Measurements from ENCODE around the gene NFIX. TPM values are rescaled to one million over a fixed set of nuclear protein-coding genes. Genes with fewer than 3 reads are reported as not detected.

NFIX gene
- total and polyA plus RNA-seq, 2 donors: 83.5 to 88.6 TPM

DNA sequence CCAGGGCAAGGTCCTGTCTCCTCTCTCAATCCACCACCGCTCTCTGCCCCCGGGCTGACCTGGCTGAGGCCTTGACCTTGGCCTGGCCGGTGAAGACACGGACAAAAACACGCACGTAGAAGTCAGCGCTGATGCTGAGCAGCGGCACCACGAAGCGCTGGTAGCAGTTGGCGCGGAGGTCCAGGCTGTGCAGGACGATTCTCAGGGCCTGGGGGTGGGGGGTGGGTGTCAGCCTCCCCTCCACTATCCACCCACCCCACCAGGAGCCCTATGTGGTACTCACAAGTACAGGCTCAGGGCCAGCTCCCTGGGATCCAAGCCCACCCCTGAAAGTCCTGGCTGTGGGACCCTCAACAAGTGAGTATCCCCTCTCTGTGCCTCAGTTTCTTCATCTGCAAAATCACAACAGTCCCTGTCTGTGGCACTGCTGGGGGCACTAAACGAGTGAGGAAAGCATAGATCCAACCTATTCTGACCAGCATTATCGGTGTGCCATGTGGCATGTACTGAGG, 114.9 kb downstream of the NFIX start:
- H3K4me1 ChIP-seq (ENCODE audit: insufficient read depth): no peaks in the 10 kb centered on the region
- H3K27ac ChIP-seq (ENCODE audit: low read depth): no peak overlapping the region
- no peak for DNase-seq (ENCODE audit: extremely low spot score)
- H3K36me3 ChIP-seq (ENCODE audit: insufficient read depth): peaks cover 2% of the 10 kb centered on the region
- H3K4me3 ChIP-seq (ENCODE audit: low read depth, low read length): no peak overlapping the region
- 90% methylated on average over 15 of the region's 15 CpGs for WGBS

DNA sequence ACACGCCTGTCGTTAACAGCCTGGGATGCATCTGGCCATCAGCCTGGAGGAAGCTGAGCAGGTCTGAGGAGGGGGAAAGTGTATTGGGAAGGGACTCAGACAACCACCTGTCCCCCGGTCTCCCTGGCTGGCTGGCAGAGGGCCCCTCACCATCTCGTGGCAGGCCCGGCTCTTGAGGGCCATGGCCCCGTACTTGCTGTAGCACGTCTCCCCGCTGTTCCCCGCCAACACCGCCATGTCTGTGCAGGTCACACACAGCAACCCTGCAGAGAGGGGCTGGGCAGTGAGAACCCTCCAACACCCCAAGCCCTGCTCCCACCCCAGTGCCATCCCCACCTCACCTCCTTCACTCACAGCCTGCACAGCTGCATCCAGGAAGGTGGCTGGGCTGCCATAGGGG, 117.3 kb downstream of the NFIX start:
- Histone ChIP-seq H3K27ac (ENCODE audit: low read depth) (no peak overlapping the region), H3K4me3 (ENCODE audit: low read depth, low read length) (no peak overlapping the region), H3K36me3 (ENCODE audit: insufficient read depth) (no peaks in the 10 kb centered on the region), H3K4me1 (ENCODE audit: insufficient read depth) (peaks cover 1% of the 10 kb centered on the region)
- DNase-seq (ENCODE audit: extremely low spot score): no peak
- 94% methylated on average over 10 of the region's 10 CpGs for WGBS

- 2% methylated on average over 18 of the region's 18 CpGs for WGBS
- no peak overlapping the region for H3K27ac ChIP-seq (ENCODE audit: low read depth)
- H3K4me1 ChIP-seq (ENCODE audit: insufficient read depth): peaks cover 4% of the 10 kb centered on the region
- no peak for DNase-seq (ENCODE audit: extremely low spot score)
- H3K36me3 ChIP-seq (ENCODE audit: insufficient read depth): no peaks in the 10 kb centered on the region
- peak overlapping the region; percentile 79 for H3K4me3 ChIP-seq (ENCODE audit: low read depth, low read length)
These were observed 120.6 kb downstream of the NFIX start for GRCh38 chr19:13115936-13116281.

DNA sequence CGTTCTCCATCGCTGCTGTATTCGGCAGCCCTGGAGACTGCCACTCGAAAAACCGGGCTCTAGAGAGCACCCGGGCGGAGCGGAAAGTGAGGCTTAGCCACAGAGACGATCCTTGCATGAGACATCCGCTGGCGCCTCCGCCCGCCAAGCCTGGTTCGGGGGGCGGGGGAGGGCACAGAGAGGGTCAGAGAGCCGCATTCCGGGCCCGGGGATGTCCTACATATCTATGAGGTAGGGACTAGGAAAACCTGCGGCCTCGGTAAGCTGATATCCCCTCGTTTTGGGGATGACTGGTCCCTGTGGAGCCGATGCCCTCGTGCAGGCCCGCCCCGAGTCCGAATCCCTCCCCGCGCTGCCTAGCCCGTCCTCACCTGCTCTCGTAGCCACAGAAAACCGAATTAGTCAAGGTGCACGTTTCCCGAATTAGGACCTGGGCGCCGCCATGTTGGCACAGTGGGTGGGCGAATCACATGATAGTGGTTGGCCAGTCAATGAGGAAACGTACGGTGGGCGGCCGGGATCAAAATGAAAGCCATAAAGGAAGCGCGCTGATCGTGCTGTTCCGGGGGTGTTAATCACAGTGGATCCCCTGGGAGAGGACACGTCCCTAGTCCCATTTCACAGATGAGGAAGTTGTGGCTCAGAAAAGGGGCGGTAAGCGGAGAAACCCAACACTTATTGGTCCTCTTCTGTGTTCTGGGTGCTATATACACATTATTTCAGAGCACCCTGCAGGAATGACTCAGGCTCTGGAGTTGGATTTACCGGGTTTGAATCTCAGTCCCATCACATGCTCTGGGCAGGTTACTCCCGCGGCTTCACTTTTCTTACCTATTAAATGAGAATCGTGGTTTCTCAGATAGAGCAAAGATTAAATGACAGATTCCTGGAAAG, 121.3 kb downstream of the NFIX start, which contains the start of gene TRMT1:
Gene TRMT1, minus strand, starts transcription at position 459 of the 894 bp plus-strand sequence. Its CDS starts 341 bp downstream, at position 118.
- under 1% methylated on average over 51 of the region's 51 CpGs for WGBS
- peak; percentile 89 for DNase-seq (ENCODE audit: extremely low spot score)
- H3K4me3 ChIP-seq (ENCODE audit: low read depth, low read length): peak within 1 kb of the TSS; percentile 79
- H3K27ac ChIP-seq (ENCODE audit: low read depth): peak within 1 kb of the TSS; percentile 33
- no peaks in the 10 kb centered on the region for H3K36me3 ChIP-seq (ENCODE audit: insufficient read depth)
- H3K4me1 ChIP-seq (ENCODE audit: insufficient read depth): peaks cover 4% of the 10 kb centered on the region

- H3K27ac ChIP-seq (ENCODE audit: low read depth): no peak overlapping the region
- no peaks in the 10 kb centered on the region for H3K36me3 ChIP-seq (ENCODE audit: insufficient read depth)
- WGBS: 7% methylated on average over 20 of the region's 20 CpGs
- DNase-seq (ENCODE audit: extremely low spot score): no peak
- H3K4me1 ChIP-seq (ENCODE audit: insufficient read depth): peaks cover 4% of the 10 kb centered on the region
- H3K4me3 ChIP-seq (ENCODE audit: low read depth, low read length): peak overlapping the region; percentile 79
These were observed 122.0 kb downstream of the NFIX start for GRCh38 chr19:13117176-13117771.

DNA sequence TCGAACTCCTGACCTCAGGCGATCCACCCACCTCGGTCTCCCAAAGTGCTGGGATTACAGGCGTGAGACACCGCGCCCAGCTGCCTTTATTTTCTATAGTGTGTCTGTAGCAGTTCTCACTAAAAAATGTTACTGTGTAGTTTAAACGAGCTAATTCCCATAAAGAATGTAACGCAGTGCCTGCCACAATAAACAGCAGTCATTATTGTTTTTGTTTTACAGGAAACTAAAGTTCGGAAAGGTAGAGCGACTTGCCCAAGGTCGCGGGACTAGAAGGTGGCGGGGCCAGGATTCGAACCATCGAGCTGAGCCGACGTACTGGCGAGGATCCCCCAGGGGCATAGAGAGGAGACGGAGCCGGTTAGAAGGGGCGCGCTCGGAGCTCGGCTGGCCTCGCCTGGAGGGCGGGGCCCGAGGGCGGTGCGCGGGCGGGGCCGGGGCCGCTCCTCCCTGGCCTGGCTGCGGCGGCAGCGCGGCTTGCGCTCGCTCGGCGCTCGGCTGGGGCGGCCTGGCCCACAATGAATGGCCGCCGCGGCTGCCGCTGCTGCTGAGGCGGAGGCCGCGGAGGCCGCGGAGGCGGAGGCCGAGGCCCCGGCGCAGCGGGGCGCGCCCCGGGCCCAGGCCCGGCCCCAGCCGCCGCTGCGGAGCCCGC, 122.6 kb downstream of the NFIX start, which contains the start of gene NACC1:
Gene NACC1, plus strand, starts transcription at position 493 of the 652 bp plus-strand sequence. CDS start 16,944 bp downstream, outside the sequence.
- Histone ChIP-seq H3K4me1 (ENCODE audit: insufficient read depth) (peaks cover 4% of the 10 kb centered on the region), H3K36me3 (ENCODE audit: insufficient read depth) (no peaks in the 10 kb centered on the region), H3K4me3 (ENCODE audit: low read depth, low read length) (peak within 1 kb of the TSS; percentile 99), H3K27ac (ENCODE audit: low read depth) (no peak within 1 kb of the TSS)
- WGBS: 3% methylated on average over 65 of the region's 65 CpGs
- peak; percentile 60 for DNase-seq (ENCODE audit: extremely low spot score)

- under 1% methylated on average over 57 of the region's 57 CpGs for WGBS
- peaks cover 4% of the 10 kb centered on the region for H3K4me1 ChIP-seq (ENCODE audit: insufficient read depth)
- no peak overlapping the region for H3K27ac ChIP-seq (ENCODE audit: low read depth)
- H3K36me3 ChIP-seq (ENCODE audit: insufficient read depth): no peaks in the 10 kb centered on the region
- peak overlapping the region; percentile 99 for H3K4me3 ChIP-seq (ENCODE audit: low read depth, low read length)
- no peak for DNase-seq (ENCODE audit: extremely low spot score)
These were observed 123.3 kb downstream of the NFIX start for GRCh38 chr19:13118424-13119193.

GRCh38 chr19:13119627-13120026, 124.4 kb downstream of the NFIX start:
- Histone ChIP-seq H3K4me1 (ENCODE audit: insufficient read depth) (peaks cover 4% of the 10 kb centered on the region), H3K4me3 (ENCODE audit: low read depth, low read length) (no peak overlapping the region), H3K36me3 (ENCODE audit: insufficient read depth) (no peaks in the 10 kb centered on the region), H3K27ac (ENCODE audit: low read depth) (no peak overlapping the region)
- 63% methylated on average over 8 of the region's 8 CpGs for WGBS
- no peak for DNase-seq (ENCODE audit: extremely low spot score)

- WGBS: 76% methylated on average over 9 of the region's 9 CpGs
- Histone ChIP-seq H3K4me3 (ENCODE audit: low read depth, low read length) (no peak overlapping the region), H3K4me1 (ENCODE audit: insufficient read depth) (peaks cover 4% of the 10 kb centered on the region), H3K36me3 (ENCODE audit: insufficient read depth) (no peaks in the 10 kb centered on the region), H3K27ac (ENCODE audit: low read depth) (no peak overlapping the region)
- DNase-seq (ENCODE audit: extremely low spot score): no peak
These were observed 124.8 kb downstream of the NFIX start for GRCh38 chr19:13120031-13120430.

GRCh38 chr19:13120817-13121216, 125.5 kb downstream of the NFIX start:
- Histone ChIP-seq H3K4me1 (ENCODE audit: insufficient read depth) (peaks cover 4% of the 10 kb centered on the region), H3K36me3 (ENCODE audit: insufficient read depth) (no peaks in the 10 kb centered on the region), H3K27ac (ENCODE audit: low read depth) (no peak overlapping the region), H3K4me3 (ENCODE audit: low read depth, low read length) (no peak overlapping the region)
- WGBS: 69% methylated on average over 10 of the region's 10 CpGs
- DNase-seq (ENCODE audit: extremely low spot score): no peak

- no peaks in the 10 kb centered on the region for H3K36me3 ChIP-seq (ENCODE audit: insufficient read depth)
- WGBS: 82% methylated on average over 18 of the region's 18 CpGs
- no peak for DNase-seq (ENCODE audit: extremely low spot score)
- H3K4me3 ChIP-seq (ENCODE audit: low read depth, low read length): no peak overlapping the region
- no peak overlapping the region for H3K27ac ChIP-seq (ENCODE audit: low read depth)
- peaks cover 4% of the 10 kb centered on the region for H3K4me1 ChIP-seq (ENCODE audit: insufficient read depth)
These were observed 126.4 kb downstream of the NFIX start for GRCh38 chr19:13121551-13122274.

GRCh38 chr19:13122275-13122878, 127.1 kb downstream of the NFIX start:
- WGBS: 90% methylated on average over 13 of the region's 13 CpGs

More at GRCh38 chr19:13122275-13122878, 127.1 kb downstream of the NFIX start:
- no peaks in the 10 kb centered on the region for H3K36me3 ChIP-seq (ENCODE audit: insufficient read depth)
- peaks cover 2% of the 10 kb centered on the region for H3K4me1 ChIP-seq (ENCODE audit: insufficient read depth)
- no peak overlapping the region for H3K4me3 ChIP-seq (ENCODE audit: low read depth, low read length)
- no peak for DNase-seq (ENCODE audit: extremely low spot score)
- H3K27ac ChIP-seq (ENCODE audit: low read depth): no peak overlapping the region
